ENCODE results near the gene KRTAP2-2.
"Not testable (repeated sequence)": the region's sequence is repeated elsewhere in the genome, so short reads cannot be mapped to it uniquely, and the experiment has no call there.

The KRTAP2-2 gene

GRCh38 chr17:41096055-41096454 is 41.0 kb upstream of the KRTAP2-2 start:
- no peaks in the 10 kb centered on the region for H3K36me3 ChIP-seq (ENCODE audit: control insufficient read depth, insufficient read depth, low read length)
- no peak for TF ChIP-seq CTCF (IDR thresholded peaks at IDR 0.05; ENCODE audit: insufficient read depth, low read length, poor library complexity, severe bottlenecking)
- DNase-seq (ENCODE audit: extremely low read depth, insufficient read length): no peak
- H3K4me3 ChIP-seq (replicated peaks; ENCODE audit: low read depth, low read length): no peak overlapping the region
- no peaks in the 10 kb centered on the region for H3K27me3 ChIP-seq (replicated peaks; ENCODE audit: control insufficient read depth, insufficient read depth, low read length)

GRCh38 chr17:41088760-41089352 is 33.8 kb upstream of the KRTAP2-2 start:
- H3K4me3 ChIP-seq (replicated peaks; ENCODE audit: low read depth, low read length); DNase-seq (ENCODE audit: extremely low read depth, insufficient read length); H3K27me3 ChIP-seq (replicated peaks; ENCODE audit: control insufficient read depth, insufficient read depth, low read length); H3K36me3 ChIP-seq (ENCODE audit: control insufficient read depth, insufficient read depth, low read length): not testable (repeated sequence)

GRCh38 chr17:41084100-41084856 is 29.2 kb upstream of the KRTAP2-2 start, which contains the start of gene KRTAP4-7:
TSS of gene KRTAP4-7 (plus strand) at chr17:41084150. CDS start at chr17:41084207, 57 bp downstream.
- H3K27me3 ChIP-seq (replicated peaks; ENCODE audit: control insufficient read depth, insufficient read depth, low read length); H3K36me3 ChIP-seq (ENCODE audit: control insufficient read depth, insufficient read depth, low read length); DNase-seq (ENCODE audit: extremely low read depth, insufficient read length); H3K4me3 ChIP-seq (replicated peaks; ENCODE audit: low read depth, low read length): not testable (repeated sequence)

- DNase-seq (ENCODE audit: extremely low read depth, insufficient read length); H3K27me3 ChIP-seq (replicated peaks; ENCODE audit: control insufficient read depth, insufficient read depth, low read length); H3K36me3 ChIP-seq (ENCODE audit: control insufficient read depth, insufficient read depth, low read length); H3K4me3 ChIP-seq (replicated peaks; ENCODE audit: low read depth, low read length): not testable (repeated sequence)
Measured at GRCh38 chr17:41083427-41083826, 28.4 kb upstream of the KRTAP2-2 start.

- no peak for TF ChIP-seq CTCF (IDR thresholded peaks at IDR 0.05; ENCODE audit: insufficient read depth, low read length, poor library complexity, severe bottlenecking)
Measured at GRCh38 chr17:41082626-41083025, 27.6 kb upstream of the KRTAP2-2 start.

GRCh38 chr17:41076788-41077187 is 21.8 kb upstream of the KRTAP2-2 start:
- no peaks in the 10 kb centered on the region for H3K36me3 ChIP-seq (ENCODE audit: control insufficient read depth, insufficient read depth, low read length)
- H3K27me3 ChIP-seq (replicated peaks; ENCODE audit: control insufficient read depth, insufficient read depth, low read length): no peaks in the 10 kb centered on the region
- no peak overlapping the region for H3K4me3 ChIP-seq (replicated peaks; ENCODE audit: low read depth, low read length)
- no peak for DNase-seq (ENCODE audit: extremely low read depth, insufficient read length)
- TF ChIP-seq CTCF (IDR thresholded peaks at IDR 0.05; ENCODE audit: insufficient read depth, low read length, poor library complexity, severe bottlenecking): no peak

More at GRCh38 chr17:41082626-41083025, 27.6 kb upstream of the KRTAP2-2 start:
- no peaks in the 10 kb centered on the region for H3K27me3 ChIP-seq (replicated peaks; ENCODE audit: control insufficient read depth, insufficient read depth, low read length)
- DNase-seq (ENCODE audit: extremely low read depth, insufficient read length): no peak
- no peak overlapping the region for H3K4me3 ChIP-seq (replicated peaks; ENCODE audit: low read depth, low read length)
- no peaks in the 10 kb centered on the region for H3K36me3 ChIP-seq (ENCODE audit: control insufficient read depth, insufficient read depth, low read length)

- Histone ChIP-seq H3K4me3 (replicated peaks; ENCODE audit: low read depth, low read length) (no peak overlapping the region), H3K27me3 (replicated peaks; ENCODE audit: control insufficient read depth, insufficient read depth, low read length) (no peaks in the 10 kb centered on the region), H3K36me3 (ENCODE audit: control insufficient read depth, insufficient read depth, low read length) (no peaks in the 10 kb centered on the region)
Measured at GRCh38 chr17:41073676-41074075, 18.6 kb upstream of the KRTAP2-2 start.

More at GRCh38 chr17:41073676-41074075, 18.6 kb upstream of the KRTAP2-2 start:
- TF ChIP-seq CTCF (IDR thresholded peaks at IDR 0.05; ENCODE audit: insufficient read depth, low read length, poor library complexity, severe bottlenecking): no peak
- no peak for DNase-seq (ENCODE audit: extremely low read depth, insufficient read length)

Measured in GM06990 (cell line).